ENCODE data around the gene EXT2. TPM values are rescaled to one million over a fixed set of nuclear protein-coding genes. Genes with fewer than 3 reads are reported as not detected.

The EXT2 gene
- polyA plus RNA-seq, 1 donor, result 51.6 TPM

GRCh38 chr11:44104481-44105294 lies 9.2 kb downstream of the EXT2 start:
- no peak for DNase-seq
- WGBS (ENCODE audit: insufficient coverage, low lambda C conversion rate), result 100% methylated on average over 1 of the region's 5 CpGs
- no peaks in the 10 kb centered on the region for H3K9me3 ChIP-seq (ENCODE audit: control insufficient read depth, low read depth, low read length)
- H3K4me1 ChIP-seq (ENCODE audit: control insufficient read depth, insufficient read depth, low read length), result no peaks in the 10 kb centered on the region
- no peak overlapping the region for H3K4me3 ChIP-seq (ENCODE audit: low read length)
- H3K27ac ChIP-seq (ENCODE audit: low read length), result no peak overlapping the region
- H3K36me3 ChIP-seq (ENCODE audit: control insufficient read depth, insufficient read depth, low read length), result peaks cover 25% of the 10 kb centered on the region
- H3K27me3 ChIP-seq (ENCODE audit: control insufficient read depth, insufficient read depth, low read length), result no peaks in the 10 kb centered on the region

- no peak for DNase-seq
- Histone ChIP-seq H3K27ac (ENCODE audit: low read length) (no peak overlapping the region), H3K4me1 (ENCODE audit: control insufficient read depth, insufficient read depth, low read length) (no peaks in the 10 kb centered on the region), H3K36me3 (ENCODE audit: control insufficient read depth, insufficient read depth, low read length) (peaks cover 23% of the 10 kb centered on the region), H3K27me3 (ENCODE audit: control insufficient read depth, insufficient read depth, low read length) (no peaks in the 10 kb centered on the region), H3K9me3 (ENCODE audit: control insufficient read depth, low read depth, low read length) (no peaks in the 10 kb centered on the region), H3K4me3 (ENCODE audit: low read length) (no peak overlapping the region)
- WGBS (ENCODE audit: insufficient coverage, low lambda C conversion rate), result 100% methylated on average over 2 of the region's 6 CpGs
These were observed 12.8 kb downstream of the EXT2 start for GRCh38 chr11:44108260-44108659.

- Histone ChIP-seq H3K27ac (ENCODE audit: low read length) (no peak overlapping the region), H3K36me3 (ENCODE audit: control insufficient read depth, insufficient read depth, low read length) (peaks cover 41% of the 10 kb centered on the region), H3K9me3 (ENCODE audit: control insufficient read depth, low read depth, low read length) (no peaks in the 10 kb centered on the region), H3K4me1 (ENCODE audit: control insufficient read depth, insufficient read depth, low read length) (no peaks in the 10 kb centered on the region), H3K4me3 (ENCODE audit: low read length) (no peak overlapping the region), H3K27me3 (ENCODE audit: control insufficient read depth, insufficient read depth, low read length) (no peaks in the 10 kb centered on the region)
- DNase-seq, result peak; percentile 23 to 33
- WGBS (ENCODE audit: insufficient coverage, low lambda C conversion rate), result no CpG with 5 or more reads among the region's 4 CpGs
These were observed 14.8 kb downstream of the EXT2 start for GRCh38 chr11:44110231-44110679.

GRCh38 chr11:44112091-44112821 lies 16.8 kb downstream of the EXT2 start:
- Histone ChIP-seq H3K9me3 (ENCODE audit: control insufficient read depth, low read depth, low read length) (no peaks in the 10 kb centered on the region), H3K4me1 (ENCODE audit: control insufficient read depth, insufficient read depth, low read length) (no peaks in the 10 kb centered on the region), H3K27me3 (ENCODE audit: control insufficient read depth, insufficient read depth, low read length) (no peaks in the 10 kb centered on the region), H3K27ac (ENCODE audit: low read length) (no peak overlapping the region), H3K4me3 (ENCODE audit: low read length) (no peak overlapping the region), H3K36me3 (ENCODE audit: control insufficient read depth, insufficient read depth, low read length) (peaks cover 52% of the 10 kb centered on the region)
- no peak for DNase-seq
- WGBS (ENCODE audit: insufficient coverage, low lambda C conversion rate), result no CpG with 5 or more reads among the region's 7 CpGs

- H3K36me3 ChIP-seq (ENCODE audit: control insufficient read depth, insufficient read depth, low read length), result peaks cover 52% of the 10 kb centered on the region
- DNase-seq, result no peak
- no CpG with 5 or more reads among the region's 3 CpGs for WGBS (ENCODE audit: insufficient coverage, low lambda C conversion rate)
- H3K4me1 ChIP-seq (ENCODE audit: control insufficient read depth, insufficient read depth, low read length), result no peaks in the 10 kb centered on the region
- H3K27ac ChIP-seq (ENCODE audit: low read length), result no peak overlapping the region
- no peaks in the 10 kb centered on the region for H3K9me3 ChIP-seq (ENCODE audit: control insufficient read depth, low read depth, low read length)
- H3K4me3 ChIP-seq (ENCODE audit: low read length), result no peak overlapping the region
- no peaks in the 10 kb centered on the region for H3K27me3 ChIP-seq (ENCODE audit: control insufficient read depth, insufficient read depth, low read length)
These were observed 17.5 kb downstream of the EXT2 start for GRCh38 chr11:44113018-44113417.

- Histone ChIP-seq H3K36me3 (ENCODE audit: control insufficient read depth, insufficient read depth, low read length) (peaks cover 48% of the 10 kb centered on the region), H3K4me1 (ENCODE audit: control insufficient read depth, insufficient read depth, low read length) (no peaks in the 10 kb centered on the region), H3K4me3 (ENCODE audit: low read length) (no peak overlapping the region), H3K27ac (ENCODE audit: low read length) (no peak overlapping the region), H3K27me3 (ENCODE audit: control insufficient read depth, insufficient read depth, low read length) (no peaks in the 10 kb centered on the region), H3K9me3 (ENCODE audit: control insufficient read depth, low read depth, low read length) (no peaks in the 10 kb centered on the region)
- no CpG with 5 or more reads among the region's 3 CpGs for WGBS (ENCODE audit: insufficient coverage, low lambda C conversion rate)
- DNase-seq, result no peak
These were observed 18.1 kb downstream of the EXT2 start for GRCh38 chr11:44113572-44113971.

GRCh38 chr11:44116234-44116830 lies 20.9 kb downstream of the EXT2 start:
- no peak for DNase-seq
- 93% methylated on average over 2 of the region's 3 CpGs for WGBS (ENCODE audit: insufficient coverage, low lambda C conversion rate)
- Histone ChIP-seq H3K4me1 (ENCODE audit: control insufficient read depth, insufficient read depth, low read length) (no peaks in the 10 kb centered on the region), H3K27me3 (ENCODE audit: control insufficient read depth, insufficient read depth, low read length) (no peaks in the 10 kb centered on the region), H3K36me3 (ENCODE audit: control insufficient read depth, insufficient read depth, low read length) (peaks cover 50% of the 10 kb centered on the region), H3K9me3 (ENCODE audit: control insufficient read depth, low read depth, low read length) (no peaks in the 10 kb centered on the region), H3K4me3 (ENCODE audit: low read length) (no peak overlapping the region), H3K27ac (ENCODE audit: low read length) (no peak overlapping the region)

GRCh38 chr11:44120169-44120568 lies 24.7 kb downstream of the EXT2 start:
- Histone ChIP-seq H3K9me3 (ENCODE audit: control insufficient read depth, low read depth, low read length) (no peaks in the 10 kb centered on the region), H3K27ac (ENCODE audit: low read length) (no peak overlapping the region), H3K36me3 (ENCODE audit: control insufficient read depth, insufficient read depth, low read length) (peaks cover 44% of the 10 kb centered on the region), H3K4me1 (ENCODE audit: control insufficient read depth, insufficient read depth, low read length) (no peaks in the 10 kb centered on the region), H3K4me3 (ENCODE audit: low read length) (no peak overlapping the region), H3K27me3 (ENCODE audit: control insufficient read depth, insufficient read depth, low read length) (no peaks in the 10 kb centered on the region)
- DNase-seq, result no peak
- no CpG with 5 or more reads among the region's 5 CpGs for WGBS (ENCODE audit: insufficient coverage, low lambda C conversion rate)

GRCh38 chr11:44125598-44125997 lies 30.1 kb downstream of the EXT2 start:
- Histone ChIP-seq H3K27ac (ENCODE audit: low read length) (no peak overlapping the region), H3K4me1 (ENCODE audit: control insufficient read depth, insufficient read depth, low read length) (no peaks in the 10 kb centered on the region), H3K4me3 (ENCODE audit: low read length) (no peak overlapping the region), H3K27me3 (ENCODE audit: control insufficient read depth, insufficient read depth, low read length) (no peaks in the 10 kb centered on the region), H3K36me3 (ENCODE audit: control insufficient read depth, insufficient read depth, low read length) (peaks cover 73% of the 10 kb centered on the region), H3K9me3 (ENCODE audit: control insufficient read depth, low read depth, low read length) (no peaks in the 10 kb centered on the region)
- WGBS (ENCODE audit: insufficient coverage, low lambda C conversion rate), result 88% methylated on average over 3 of the region's 4 CpGs
- no peak for DNase-seq

- WGBS (ENCODE audit: insufficient coverage, low lambda C conversion rate), result no CpG with 5 or more reads among the region's 2 CpGs
- no peaks in the 10 kb centered on the region for H3K27me3 ChIP-seq (ENCODE audit: control insufficient read depth, insufficient read depth, low read length)
- no peak overlapping the region for H3K27ac ChIP-seq (ENCODE audit: low read length)
- no peak for DNase-seq
- no peaks in the 10 kb centered on the region for H3K9me3 ChIP-seq (ENCODE audit: control insufficient read depth, low read depth, low read length)
- H3K4me3 ChIP-seq (ENCODE audit: low read length), result no peak overlapping the region
- H3K36me3 ChIP-seq (ENCODE audit: control insufficient read depth, insufficient read depth, low read length), result peaks cover 75% of the 10 kb centered on the region
- no peaks in the 10 kb centered on the region for H3K4me1 ChIP-seq (ENCODE audit: control insufficient read depth, insufficient read depth, low read length)
These were observed 30.8 kb downstream of the EXT2 start for GRCh38 chr11:44126304-44126703.
